ENCODE data around the gene HMGCL. TPM values are rescaled to one million over a fixed set of nuclear protein-coding genes. Genes with fewer than 3 reads are reported as not detected.
A peak's percentile ranks its signal among the peaks of the same experiment; 100 is the strongest.

The HMGCL gene
- total and polyA plus RNA-seq, 3 donors from 2014 or later, result 38.8 to 54.3 (median 48.2) TPM

DNA sequence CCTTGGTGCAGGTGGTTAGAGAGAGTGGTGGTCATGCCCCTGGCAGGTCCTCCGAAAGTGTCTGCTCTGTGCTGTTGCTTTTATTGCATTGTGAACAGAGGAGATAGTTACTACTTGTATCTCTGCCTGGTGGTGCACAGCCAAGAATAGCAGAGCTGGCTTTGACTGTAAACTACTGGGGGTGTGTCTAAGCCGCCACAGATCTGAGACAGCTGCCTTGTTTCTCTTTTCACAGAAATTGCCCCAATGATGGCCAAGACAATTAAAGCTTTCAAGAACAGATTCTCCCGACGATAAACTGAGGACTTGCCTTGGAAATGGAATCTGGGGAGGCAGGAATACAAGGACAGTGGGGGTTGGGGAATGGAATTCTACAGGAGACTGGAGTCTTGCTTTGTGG, 66.0 kb downstream of the HMGCL start:
- no peaks in the 10 kb centered on the region for H3K36me3 ChIP-seq (ENCODE audit: low read depth, missing control alignments)
- no peaks in the 10 kb centered on the region for H3K4me1 ChIP-seq
- DNase-seq, result peak; percentile 79
- no peaks in the 10 kb centered on the region for H3K9me3 ChIP-seq
- H3K4me3 ChIP-seq, result no peak overlapping the region
- H3K27me3 ChIP-seq, result no peaks in the 10 kb centered on the region
- 31 to 35% methylated on average over 4 of the region's 4 CpGs for WGBS, 2 donors
- H3K27ac ChIP-seq, result no peak overlapping the region
- intact Hi-C loops (cut with DNase I; ENCODE audit: low total_unique reads), result no loop called here
- TF ChIP-seq, protein P1, sequence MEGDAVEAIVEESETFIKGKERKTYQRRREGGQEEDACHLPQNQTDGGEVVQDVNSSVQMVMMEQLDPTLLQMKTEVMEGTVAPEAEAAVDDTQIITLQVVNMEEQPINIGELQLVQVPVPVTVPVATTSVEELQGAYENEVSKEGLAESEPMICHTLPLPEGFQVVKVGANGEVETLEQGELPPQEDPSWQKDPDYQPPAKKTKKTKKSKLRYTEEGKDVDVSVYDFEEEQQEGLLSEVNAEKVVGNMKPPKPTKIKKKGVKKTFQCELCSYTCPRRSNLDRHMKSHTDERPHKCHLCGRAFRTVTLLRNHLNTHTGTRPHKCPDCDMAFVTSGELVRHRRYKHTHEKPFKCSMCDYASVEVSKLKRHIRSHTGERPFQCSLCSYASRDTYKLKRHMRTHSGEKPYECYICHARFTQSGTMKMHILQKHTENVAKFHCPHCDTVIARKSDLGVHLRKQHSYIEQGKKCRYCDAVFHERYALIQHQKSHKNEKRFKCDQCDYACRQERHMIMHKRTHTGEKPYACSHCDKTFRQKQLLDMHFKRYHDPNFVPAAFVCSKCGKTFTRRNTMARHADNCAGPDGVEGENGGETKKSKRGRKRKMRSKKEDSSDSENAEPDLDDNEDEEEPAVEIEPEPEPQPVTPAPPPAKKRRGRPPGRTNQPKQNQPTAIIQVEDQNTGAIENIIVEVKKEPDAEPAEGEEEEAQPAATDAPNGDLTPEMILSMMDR (IDR thresholded peaks at IDR 0.05), result no peak
- TF ChIP-seq POLR2A (IDR thresholded peaks at IDR 0.05), result no peak

DNA sequence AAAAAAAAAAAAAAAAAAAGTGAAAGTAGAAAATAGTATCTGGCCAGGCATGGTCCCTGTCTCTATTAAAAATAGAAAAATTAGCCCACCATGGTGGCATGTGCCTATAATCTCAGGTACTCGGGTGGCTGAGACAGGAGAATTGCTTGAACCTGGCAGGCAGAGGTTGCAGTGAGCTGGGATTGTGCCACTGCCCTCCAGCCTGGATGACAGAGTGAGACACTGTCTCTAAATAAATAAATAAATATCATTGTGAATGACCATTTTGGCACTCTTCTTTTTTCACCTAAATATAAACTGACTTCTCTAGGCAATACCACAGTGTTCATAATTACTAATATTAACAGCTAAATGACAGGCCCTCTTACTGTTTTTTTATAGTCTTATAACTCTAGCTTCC, 67.4 kb downstream of the HMGCL start:
- 94 to 100% methylated on average over 1 of the region's 1 CpG for WGBS, 2 donors
- Histone ChIP-seq H3K27ac (no peak overlapping the region), H3K27me3 (no peaks in the 10 kb centered on the region), H3K9me3 (no peaks in the 10 kb centered on the region), H3K36me3 (ENCODE audit: low read depth, missing control alignments) (no peaks in the 10 kb centered on the region), H3K4me1 (no peaks in the 10 kb centered on the region), H3K4me3 (no peak overlapping the region)
- no peak for DNase-seq
- TF ChIP-seq POLR2A (IDR thresholded peaks at IDR 0.05), result no peak
- TF ChIP-seq, protein P1 (IDR thresholded peaks at IDR 0.05), result no peak
- intact Hi-C loops (cut with DNase I; ENCODE audit: low total_unique reads), result no loop called here

DNA sequence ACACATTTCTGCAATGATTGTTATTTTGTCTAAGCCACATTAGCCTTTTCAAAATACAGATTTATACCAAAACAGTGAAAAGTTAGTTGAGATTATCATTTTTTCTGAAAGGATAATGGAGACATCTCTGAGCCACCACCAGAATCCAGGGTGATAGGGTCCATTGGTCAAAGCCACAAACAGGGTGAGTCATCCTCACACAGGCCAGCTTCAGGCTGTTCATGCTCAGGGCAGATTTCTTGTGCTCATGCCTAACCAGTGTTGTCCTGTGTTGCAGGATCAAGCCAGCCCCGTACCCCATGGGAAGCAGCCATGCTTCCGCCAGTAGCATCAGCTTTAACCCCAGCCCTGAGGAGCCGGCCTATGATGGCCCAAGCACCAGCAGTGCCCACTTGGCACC, 68.6 kb downstream of the HMGCL start:
- intact Hi-C loops (cut with DNase I; ENCODE audit: low total_unique reads), result no loop called here

DNA sequence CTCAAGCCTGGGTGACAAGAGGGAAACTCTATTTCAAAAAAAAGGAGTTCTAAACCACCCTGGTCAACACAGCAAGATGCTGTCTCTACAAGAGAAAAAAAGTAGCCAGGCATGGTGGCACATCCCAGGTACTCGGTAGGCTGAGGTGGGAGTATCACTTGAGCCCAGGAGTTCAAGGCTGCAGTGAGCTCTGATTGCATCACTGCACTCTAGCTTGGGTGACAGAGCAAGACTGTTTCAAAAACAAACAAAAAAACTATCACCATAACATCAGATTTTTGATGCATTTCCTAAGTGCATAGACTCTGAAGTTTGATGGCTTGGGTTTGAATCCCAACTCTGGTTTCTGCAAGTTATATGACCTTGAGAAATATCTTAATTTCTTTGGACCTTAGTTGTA, 72.3 kb downstream of the HMGCL start:
- Histone ChIP-seq H3K4me1 (no peaks in the 10 kb centered on the region), H3K9me3 (no peaks in the 10 kb centered on the region), H3K4me3 (no peak overlapping the region), H3K27ac (no peak overlapping the region), H3K36me3 (ENCODE audit: low read depth, missing control alignments) (peaks cover 4% of the 10 kb centered on the region), H3K27me3 (no peaks in the 10 kb centered on the region)
- WGBS, 2 donors, result 33 to 55% methylated on average over 1 of the region's 1 CpG
- intact Hi-C loops (cut with DNase I; ENCODE audit: low total_unique reads), result no loop called here
- DNase-seq, result no peak
- TF ChIP-seq POLR2A (IDR thresholded peaks at IDR 0.05), result no peak
- TF ChIP-seq, protein P1 (IDR thresholded peaks at IDR 0.05), result no peak

More for the DNA sequence above, 68.6 kb downstream of the HMGCL start:
- H3K36me3 ChIP-seq (ENCODE audit: low read depth, missing control alignments), result peaks cover 4% of the 10 kb centered on the region
- no peaks in the 10 kb centered on the region for H3K4me1 ChIP-seq
- no peak for TF ChIP-seq POLR2A (IDR thresholded peaks at IDR 0.05)
- H3K9me3 ChIP-seq, result no peaks in the 10 kb centered on the region
- no peaks in the 10 kb centered on the region for H3K27me3 ChIP-seq
- no peak for DNase-seq
- no peak overlapping the region for H3K27ac ChIP-seq
- no peak overlapping the region for H3K4me3 ChIP-seq
- 89 to 91% methylated on average over 2 to 3 of the region's 3 CpGs for WGBS, 2 donors

Other genes with a start within 250 kb of the HMGCL start
- 100 to 1,000 TPM; 308 to 532 TPM for gene RPL11, start 133.6 kb downstream of the HMGCL start, total RNA-seq
- 1,029 TPM for gene RPL11, start 133.6 kb downstream of the HMGCL start, polyA plus RNA-seq (ENCODE audit: insufficient read depth, low read depth, low replicate concordance)
- 10 to 100 TPM; 38.7 to 41.9 TPM for gene ELOA, start 82.0 kb downstream of the HMGCL start, total RNA-seq
- 51.3 TPM for gene ELOA, start 82.0 kb downstream of the HMGCL start, polyA plus RNA-seq (ENCODE audit: insufficient read depth, low read depth, low replicate concordance)
- 10 to 100 TPM; 83.7 to 89.9 TPM for gene PITHD1, start 47.0 kb downstream of the HMGCL start, total RNA-seq
- gene PITHD1, start 47.0 kb downstream of the HMGCL start, polyA plus RNA-seq (ENCODE audit: insufficient read depth, low read depth, low replicate concordance), result 99.3 TPM
- gene LYPLA2, start 34.3 kb downstream of the HMGCL start, total RNA-seq, result 10 to 100 TPM; 46.5 to 47.8 TPM
- 36.1 TPM for gene LYPLA2, start 34.3 kb downstream of the HMGCL start, polyA plus RNA-seq (ENCODE audit: insufficient read depth, low read depth, low replicate concordance)
- gene GALE, start 24.7 kb downstream of the HMGCL start, total RNA-seq, result 10 to 100 TPM; 23.2 to 26.1 TPM
- 18.7 TPM for gene GALE, start 24.7 kb downstream of the HMGCL start, polyA plus RNA-seq (ENCODE audit: insufficient read depth, low read depth, low replicate concordance)
- gene FUCA1, start 42.9 kb upstream of the HMGCL start, total RNA-seq, result 10 to 100 TPM; 34.0 to 41.2 TPM
- gene FUCA1, start 42.9 kb upstream of the HMGCL start, polyA plus RNA-seq (ENCODE audit: insufficient read depth, low read depth, low replicate concordance), result 68.8 TPM
- gene CNR2, start 87.9 kb upstream of the HMGCL start, total RNA-seq, result under 1 TPM; 0.06 to 0.08 TPM
- 0.20 TPM for gene CNR2, start 87.9 kb upstream of the HMGCL start, polyA plus RNA-seq (ENCODE audit: insufficient read depth, low read depth, low replicate concordance)
- 10 to 100 TPM; 61.5 to 68.1 TPM for gene PNRC2, start 134.4 kb upstream of the HMGCL start, total RNA-seq
- 57.7 TPM for gene PNRC2, start 134.4 kb upstream of the HMGCL start, polyA plus RNA-seq (ENCODE audit: insufficient read depth, low read depth, low replicate concordance)
- 100 to 1,000 TPM; 124 to 141 TPM for gene SRSF10, start 154.9 kb upstream of the HMGCL start, total RNA-seq
- gene SRSF10, start 154.9 kb upstream of the HMGCL start, polyA plus RNA-seq (ENCODE audit: insufficient read depth, low read depth, low replicate concordance), result 113 TPM